Activated effector memory CD4-positive, alpha-beta T cell treated with Interleukin-2 at 50 U/mL for 16 hours (primary cell): ENCODE measurements around the gene ADGRD1.

Experiments
- DNase-seq: peaks from one replicate; pipeline ENCODE4 v3.0.0-alpha.2; 2020

The ADGRD1 gene

GRCh38 chr12:130938186-130938585 lies 15.5 kb upstream of the ADGRD1 start:
- no peak for DNase-seq

- DNase-seq, result no peak
Observed at GRCh38 chr12:130944878-130945277, 8.8 kb upstream of the ADGRD1 start.

GRCh38 chr12:130945786-130946492 lies 7.8 kb upstream of the ADGRD1 start:
- no peak for DNase-seq

DNA sequence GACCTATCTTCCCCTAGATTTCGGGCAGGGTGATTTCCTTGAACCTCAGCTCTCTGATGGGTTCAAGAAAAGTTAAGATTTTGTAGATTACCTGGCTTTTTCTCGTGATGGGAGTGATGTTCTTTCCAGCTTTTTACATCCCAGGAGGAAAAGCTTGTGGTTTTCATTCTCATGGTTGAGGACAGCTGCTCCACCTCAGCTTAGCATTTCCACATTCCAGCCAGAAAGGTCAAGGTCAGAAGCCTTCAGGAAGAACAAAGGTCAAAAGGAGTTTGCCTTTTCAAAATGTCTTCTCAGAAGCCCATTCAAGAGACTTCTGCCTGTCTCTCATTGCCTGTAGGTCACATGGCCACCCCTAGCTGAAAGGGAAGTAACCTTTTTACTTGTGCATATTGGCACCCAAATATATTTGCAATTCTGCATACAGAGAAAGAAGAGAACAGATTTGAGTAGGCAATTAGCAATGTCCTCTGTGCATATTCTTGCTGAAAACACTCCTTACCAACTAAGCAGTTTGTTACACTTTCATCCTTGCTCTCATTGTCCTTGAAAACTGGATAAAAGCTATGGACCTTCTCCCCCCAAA lies 6.6 kb upstream of the ADGRD1 start:
- DNase-seq, result no peak

DNA sequence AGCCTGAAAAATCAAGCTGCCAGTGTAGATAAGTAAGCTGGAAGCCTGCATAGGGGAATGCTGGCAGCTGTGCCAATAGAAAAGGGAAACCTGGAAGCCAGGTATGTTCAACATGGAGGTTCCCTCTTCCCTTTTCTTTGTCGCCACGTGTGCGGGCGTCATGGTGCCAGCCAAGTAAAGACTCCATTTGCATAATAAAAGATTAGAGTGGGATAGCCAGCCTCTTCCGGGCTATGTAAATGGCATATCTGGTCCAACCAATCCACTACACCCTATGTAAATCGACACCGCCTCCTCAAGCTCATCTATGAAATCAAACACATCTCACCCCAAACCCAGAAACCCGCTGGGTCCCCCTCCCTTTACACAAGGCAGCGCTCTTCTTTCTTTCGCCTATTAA lies 5.6 kb upstream of the ADGRD1 start:
- DNase-seq, result no peak

DNA sequence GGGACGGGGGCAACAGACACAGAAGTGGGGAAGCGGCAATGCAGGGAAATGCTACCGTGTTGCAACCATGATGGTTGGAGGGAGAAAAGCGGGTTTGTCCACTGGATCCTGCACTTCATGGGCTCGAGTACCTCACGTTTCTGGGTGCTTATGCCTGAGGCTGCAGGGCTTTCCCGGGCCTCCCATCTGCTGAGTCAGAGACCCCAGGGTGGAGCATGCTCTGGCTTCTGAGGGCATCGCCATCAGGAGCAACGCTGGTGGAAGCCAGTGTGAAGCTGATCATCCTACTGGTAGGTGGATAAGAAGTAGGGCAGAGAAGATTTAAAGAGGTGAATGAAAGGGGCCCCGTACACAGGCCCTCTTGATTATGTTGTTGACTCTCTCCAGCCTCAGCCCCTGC lies 5.0 kb upstream of the ADGRD1 start:
- no peak for DNase-seq

GRCh38 chr12:130949806-130950205 lies 3.9 kb upstream of the ADGRD1 start:
- no peak for DNase-seq

GRCh38 chr12:130951636-130952035 lies 2.1 kb upstream of the ADGRD1 start:
- DNase-seq, result no peak

DNA sequence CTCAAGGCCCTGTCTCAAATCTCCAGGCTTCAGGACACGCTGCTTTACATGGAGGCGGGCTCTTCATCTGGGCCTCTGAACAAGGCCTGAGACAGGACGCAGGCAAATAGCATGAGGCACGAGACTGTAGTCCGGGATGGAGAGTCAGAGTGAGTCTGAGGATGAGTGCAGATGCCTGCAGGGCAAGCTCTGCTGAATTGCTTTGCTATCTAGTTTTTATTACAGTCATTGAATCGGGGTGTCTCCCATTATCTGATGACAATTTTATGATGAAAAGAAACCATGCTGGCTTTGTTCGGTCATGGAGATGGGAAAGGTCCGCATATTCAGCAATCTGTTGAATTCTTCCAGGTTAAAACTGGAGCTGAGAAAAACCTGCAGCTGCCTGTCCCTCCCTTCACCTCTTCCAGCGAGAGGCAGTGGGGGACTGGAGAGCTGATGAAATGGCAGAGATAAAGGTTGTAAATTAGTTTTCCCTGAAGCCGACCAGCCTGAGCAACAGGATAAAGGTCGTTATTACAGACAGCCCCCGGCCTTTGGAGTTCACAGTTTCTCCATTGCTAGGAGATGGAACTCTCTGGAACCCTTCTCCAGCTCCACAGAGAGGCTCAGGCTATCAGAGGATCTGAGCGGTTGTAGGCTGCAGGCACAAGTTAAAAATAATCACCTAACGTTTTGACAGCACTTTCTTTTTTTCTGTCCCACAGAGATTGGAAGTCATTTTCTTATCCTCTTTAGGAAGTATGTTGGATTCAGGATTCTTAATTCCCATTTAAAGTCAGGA lies 1.3 kb upstream of the ADGRD1 start:
- DNase-seq, result no peak

DNA sequence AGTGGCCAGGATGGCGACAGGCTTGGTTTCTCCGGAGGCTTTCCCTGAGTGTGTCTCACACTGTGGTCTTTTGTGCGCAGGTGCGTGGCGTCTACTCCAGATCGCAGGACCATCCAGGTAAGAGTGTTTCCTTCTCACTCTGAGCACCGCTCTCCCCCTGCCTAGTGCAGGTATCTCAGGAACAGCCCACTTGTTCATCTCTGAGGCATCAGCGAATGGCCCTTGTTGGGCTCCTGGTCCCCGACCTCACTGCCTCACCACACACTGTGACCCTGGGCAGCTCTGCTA lies 781 bp downstream of the ADGRD1 start:
- no peak for DNase-seq

DNA sequence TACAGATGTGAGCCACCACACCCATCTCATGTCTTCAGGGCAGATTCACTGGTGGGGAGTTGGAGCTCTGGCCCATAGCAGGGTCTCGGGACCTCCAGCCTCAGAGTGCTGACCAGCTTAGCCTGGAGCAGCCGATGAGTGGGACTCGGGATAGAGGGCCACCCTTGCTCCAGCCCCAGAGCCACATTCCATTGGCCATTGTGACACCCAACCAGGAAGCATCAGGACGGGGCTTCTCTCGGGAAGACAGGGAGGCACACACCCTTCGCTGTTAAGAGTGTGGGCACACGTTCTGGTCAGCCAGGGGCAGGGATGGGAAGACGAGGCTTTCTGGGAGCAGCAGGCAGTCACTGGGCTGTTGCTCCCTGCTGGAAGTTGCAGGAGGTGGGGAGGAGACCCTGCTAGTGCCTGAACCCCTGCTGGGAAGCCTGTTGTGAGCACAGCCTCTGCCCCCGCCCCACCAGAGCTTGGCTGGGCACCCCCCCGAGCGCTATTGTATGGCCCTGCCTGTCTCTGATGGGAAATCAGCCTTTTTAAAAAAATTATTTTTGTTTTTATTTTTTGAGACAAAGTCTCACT lies 1.6 kb downstream of the ADGRD1 start:
- DNase-seq, result no peak

GRCh38 chr12:130956009-130956408 lies 2.3 kb downstream of the ADGRD1 start:
- DNase-seq, result no peak

- DNase-seq, result no peak
Observed at GRCh38 chr12:130956456-130957303, 3.0 kb downstream of the ADGRD1 start.

GRCh38 chr12:130957304-130957621 lies 3.6 kb downstream of the ADGRD1 start:
- DNase-seq, result no peak

DNA sequence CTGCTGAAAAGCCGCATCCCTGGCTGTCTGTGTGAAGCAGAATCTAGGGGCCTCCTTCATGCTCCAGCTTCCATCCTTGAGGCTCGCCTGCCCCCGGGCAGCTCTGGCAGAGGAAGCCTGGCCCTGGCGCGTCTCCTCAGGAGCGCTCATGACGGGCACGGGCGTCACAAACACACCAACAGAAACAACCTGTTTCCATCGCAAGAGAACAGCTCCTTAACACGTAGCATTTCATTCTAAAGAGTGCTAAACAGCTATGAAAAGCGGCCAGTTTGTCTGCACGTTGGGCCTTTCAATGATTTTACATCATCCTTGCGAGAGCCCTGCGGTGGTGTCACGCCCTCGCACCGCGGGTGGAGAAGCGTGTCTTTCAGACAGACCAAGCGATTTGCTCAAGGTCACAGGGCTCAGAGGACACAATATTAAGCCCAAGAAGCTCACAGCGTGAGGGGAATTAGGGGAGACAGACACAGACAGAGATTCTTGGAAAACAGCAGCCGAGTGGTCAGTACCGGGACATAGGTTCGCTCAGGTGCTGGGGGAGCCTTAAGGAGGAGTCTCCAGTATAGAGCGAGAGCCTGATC lies 4.9 kb downstream of the ADGRD1 start:
- DNase-seq, result no peak

GRCh38 chr12:130959632-130960031 lies 5.9 kb downstream of the ADGRD1 start:
- no peak for DNase-seq

DNA sequence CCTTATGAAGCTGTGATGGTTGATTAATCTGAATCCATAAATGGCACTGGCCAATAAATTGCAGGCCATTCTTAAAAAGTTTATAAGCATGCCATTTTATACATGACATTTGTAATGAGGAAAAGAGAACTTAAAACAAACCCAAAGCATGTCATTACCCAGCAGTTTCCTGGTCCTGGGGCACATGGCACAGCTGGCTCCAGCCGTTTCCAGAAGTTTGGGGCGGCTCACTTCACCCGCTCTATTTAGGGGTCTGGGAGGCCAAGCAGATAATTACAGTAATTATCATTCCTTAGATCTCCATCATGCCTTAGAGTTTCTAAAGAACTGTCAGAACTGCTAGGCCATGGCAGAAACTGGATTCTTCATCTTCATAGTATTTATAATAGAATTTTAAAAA lies 6.4 kb downstream of the ADGRD1 start:
- DNase-seq, result no peak

DNA sequence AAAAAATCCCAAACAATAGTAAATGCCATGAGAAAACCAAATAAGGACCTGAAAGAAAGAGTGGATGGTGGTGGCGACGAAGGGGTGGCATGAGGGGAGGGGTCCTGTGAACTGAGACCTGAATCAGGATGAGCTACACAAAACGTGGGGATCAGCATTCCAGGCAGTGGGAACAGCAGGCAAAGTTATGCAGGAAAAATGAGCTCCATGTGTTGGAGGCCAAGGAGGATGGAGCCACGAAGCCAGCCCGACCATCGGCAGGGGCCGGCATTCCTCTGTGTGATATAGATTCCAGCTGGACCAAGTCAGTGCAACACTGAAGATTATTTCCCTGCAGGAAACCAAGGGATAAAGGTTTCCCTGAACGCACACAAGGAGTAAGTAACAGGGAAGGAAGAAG lies 7.1 kb downstream of the ADGRD1 start:
- DNase-seq, result no peak

DNA sequence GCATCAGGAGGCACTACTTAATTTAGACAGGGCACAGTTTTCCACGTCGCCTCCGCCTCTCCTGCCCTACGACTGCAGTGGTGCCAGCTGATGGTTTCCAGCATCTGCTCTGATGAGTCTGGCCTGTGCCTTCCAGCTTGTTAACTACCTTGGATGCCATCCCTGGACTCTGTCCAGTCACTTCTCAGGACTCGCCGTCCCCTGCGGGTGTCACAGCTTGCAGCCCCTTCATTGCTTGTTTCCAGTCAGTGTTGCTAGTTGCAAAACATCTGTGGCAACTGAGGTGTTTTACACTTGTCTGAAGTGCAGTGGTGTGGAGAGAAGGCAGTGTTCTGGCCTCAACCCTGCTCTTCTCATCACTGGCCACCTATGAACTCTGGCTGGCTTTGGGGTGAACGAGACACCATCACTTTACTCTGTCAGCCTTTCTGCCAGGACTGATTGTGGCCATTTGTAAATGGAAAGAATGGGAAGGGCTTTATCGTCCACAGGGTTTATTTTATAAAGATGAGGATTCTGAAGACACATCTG lies 8.3 kb downstream of the ADGRD1 start:
- DNase-seq, result no peak

DNA sequence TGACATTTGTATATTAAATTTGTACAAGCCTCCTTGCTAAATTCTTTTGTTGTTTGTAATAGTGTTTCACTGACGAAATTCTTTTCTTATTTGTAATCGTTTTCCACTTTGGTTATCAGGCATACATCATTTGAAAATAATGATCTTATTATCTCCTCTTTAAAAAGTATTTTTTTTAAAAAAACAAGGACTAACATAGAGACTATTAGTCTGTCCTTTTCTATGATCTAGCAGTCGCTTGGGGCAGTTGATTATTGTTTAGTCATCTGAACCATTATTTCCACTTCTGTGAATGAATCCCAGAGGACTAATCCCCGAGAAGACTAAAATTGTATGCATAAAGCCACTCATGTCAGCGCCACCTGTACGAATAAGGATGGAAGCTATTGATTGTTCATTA lies 11.5 kb downstream of the ADGRD1 start:
- no peak for DNase-seq

DNA sequence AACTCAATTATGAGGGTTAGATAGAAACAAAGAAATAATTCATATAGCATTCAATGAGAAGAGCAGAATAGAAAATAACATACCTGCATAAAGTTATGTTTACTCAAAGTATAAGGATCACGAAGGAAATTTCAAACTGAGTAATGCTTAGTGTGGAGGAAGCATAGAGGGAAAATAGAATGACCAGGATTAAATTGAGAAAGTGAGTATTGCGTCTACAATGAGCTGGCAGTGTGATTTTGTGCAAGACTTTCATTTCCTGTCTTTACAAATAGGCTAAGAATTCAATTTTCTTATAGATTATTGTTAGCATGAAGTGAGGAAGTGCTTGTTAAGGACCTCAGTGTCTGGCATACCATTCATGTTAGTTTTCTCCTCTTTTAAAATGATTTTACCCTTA lies 12.0 kb downstream of the ADGRD1 start:
- no peak for DNase-seq

DNA sequence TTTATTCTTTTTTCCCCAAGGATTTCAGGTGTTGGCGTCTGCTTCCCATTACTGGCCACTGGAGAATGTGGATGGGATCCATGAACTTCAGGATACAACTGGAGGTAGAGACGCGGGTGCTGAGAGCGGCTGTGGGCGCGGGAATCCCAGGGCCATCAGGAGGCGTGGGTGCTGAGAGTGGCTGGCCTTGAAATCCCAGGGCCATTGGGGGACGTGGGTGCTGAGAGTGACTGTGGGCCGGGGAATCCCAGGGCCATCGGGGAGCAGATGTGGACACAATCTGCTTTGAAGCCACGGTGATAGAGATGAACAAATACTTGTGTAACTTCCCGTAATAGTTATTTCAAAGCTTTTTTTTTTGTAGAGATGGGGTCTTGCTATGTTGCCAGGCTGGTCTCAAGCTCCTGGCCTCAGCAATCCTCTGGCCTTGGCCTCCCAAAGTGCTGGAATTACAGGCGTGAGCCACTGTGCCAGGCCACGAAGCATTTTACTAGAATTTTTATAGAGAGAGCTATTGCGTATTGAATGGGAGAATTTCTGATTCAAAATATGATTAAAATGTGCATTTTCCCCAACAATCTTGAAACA lies 12.8 kb downstream of the ADGRD1 start:
- no peak for DNase-seq
